ENCODE measurements around the gene ADCK1. TPM values are rescaled to one million over a fixed set of nuclear protein-coding genes. Genes with fewer than 3 reads are reported as not detected.
A peak's percentile ranks its signal among the peaks of the same experiment; 100 is the strongest.

The ADCK1 gene, protein sequence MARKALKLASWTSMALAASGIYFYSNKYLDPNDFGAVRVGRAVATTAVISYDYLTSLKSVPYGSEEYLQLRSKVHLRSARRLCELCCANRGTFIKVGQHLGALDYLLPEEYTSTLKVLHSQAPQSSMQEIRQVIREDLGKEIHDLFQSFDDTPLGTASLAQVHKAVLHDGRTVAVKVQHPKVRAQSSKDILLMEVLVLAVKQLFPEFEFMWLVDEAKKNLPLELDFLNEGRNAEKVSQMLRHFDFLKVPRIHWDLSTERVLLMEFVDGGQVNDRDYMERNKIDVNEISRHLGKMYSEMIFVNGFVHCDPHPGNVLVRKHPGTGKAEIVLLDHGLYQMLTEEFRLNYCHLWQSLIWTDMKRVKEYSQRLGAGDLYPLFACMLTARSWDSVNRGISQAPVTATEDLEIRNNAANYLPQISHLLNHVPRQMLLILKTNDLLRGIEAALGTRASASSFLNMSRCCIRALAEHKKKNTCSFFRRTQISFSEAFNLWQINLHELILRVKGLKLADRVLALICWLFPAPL
- 1 to 10 TPM; 4.4 to 9.4 (median 7.5) TPM for total RNA-seq

DNA sequence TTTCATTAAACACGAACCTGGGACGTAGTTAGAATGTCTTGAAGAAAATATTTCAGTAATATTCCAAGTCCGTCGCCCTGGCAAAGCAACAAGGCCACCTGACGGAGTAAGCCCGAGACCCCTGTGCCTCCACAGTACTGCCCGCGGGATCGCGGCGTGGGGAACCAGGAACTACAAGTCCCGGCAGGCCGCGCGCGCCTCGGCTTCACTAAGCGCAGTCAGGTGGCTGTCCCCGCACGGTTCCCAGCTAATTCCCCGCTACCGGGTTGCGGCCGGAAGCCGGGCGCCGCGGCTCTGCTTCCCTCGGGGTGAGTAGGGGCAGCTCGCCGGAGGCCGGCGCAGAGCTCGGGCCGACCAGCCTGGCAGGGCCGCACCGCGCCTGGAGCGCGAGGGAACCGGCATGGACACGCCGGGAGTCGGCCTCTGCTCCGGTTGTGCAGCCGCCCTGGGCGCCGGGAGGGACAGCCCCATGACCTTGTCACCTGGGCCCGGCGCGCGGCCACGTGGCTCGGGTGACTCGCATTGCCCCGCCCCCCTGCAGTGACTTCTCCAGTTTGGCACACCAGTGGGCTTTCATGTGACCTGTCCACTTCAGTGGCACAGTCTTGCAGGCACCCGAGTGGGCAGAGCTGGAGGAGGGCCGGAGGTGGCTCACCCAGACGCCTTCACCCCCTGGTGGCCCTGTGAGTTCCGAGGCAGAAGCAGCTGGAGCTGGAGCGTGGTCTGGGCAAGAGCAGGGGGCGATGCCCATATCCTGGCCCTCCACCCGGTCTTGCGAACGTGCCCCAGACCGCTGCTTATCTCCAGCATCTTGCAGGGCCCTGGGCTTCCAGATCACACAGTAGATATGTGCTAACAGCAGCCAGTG lies at the start of gene ADCK1:
TSS of gene ADCK1 (plus strand) at position 247 of the 868 bp plus-strand sequence. CDS start 18,870 bp downstream, outside the sequence.
- TF ChIP-seq EP300 (IDR thresholded peaks at IDR 0.05), result peak in 1 of 2 donors; percentile 67
- TF ChIP-seq POLR2A (IDR thresholded peaks at IDR 0.05), result peak in 1 of 2 donors; percentile 40
- TF ChIP-seq, protein P1, sequence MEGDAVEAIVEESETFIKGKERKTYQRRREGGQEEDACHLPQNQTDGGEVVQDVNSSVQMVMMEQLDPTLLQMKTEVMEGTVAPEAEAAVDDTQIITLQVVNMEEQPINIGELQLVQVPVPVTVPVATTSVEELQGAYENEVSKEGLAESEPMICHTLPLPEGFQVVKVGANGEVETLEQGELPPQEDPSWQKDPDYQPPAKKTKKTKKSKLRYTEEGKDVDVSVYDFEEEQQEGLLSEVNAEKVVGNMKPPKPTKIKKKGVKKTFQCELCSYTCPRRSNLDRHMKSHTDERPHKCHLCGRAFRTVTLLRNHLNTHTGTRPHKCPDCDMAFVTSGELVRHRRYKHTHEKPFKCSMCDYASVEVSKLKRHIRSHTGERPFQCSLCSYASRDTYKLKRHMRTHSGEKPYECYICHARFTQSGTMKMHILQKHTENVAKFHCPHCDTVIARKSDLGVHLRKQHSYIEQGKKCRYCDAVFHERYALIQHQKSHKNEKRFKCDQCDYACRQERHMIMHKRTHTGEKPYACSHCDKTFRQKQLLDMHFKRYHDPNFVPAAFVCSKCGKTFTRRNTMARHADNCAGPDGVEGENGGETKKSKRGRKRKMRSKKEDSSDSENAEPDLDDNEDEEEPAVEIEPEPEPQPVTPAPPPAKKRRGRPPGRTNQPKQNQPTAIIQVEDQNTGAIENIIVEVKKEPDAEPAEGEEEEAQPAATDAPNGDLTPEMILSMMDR (IDR thresholded peaks at IDR 0.05), result peak in 4 of 5 experiments; percentile 19 to 49 (median 39)
- Histone ChIP-seq H3K36me3 (no peaks in the 10 kb centered on the region), H3K27ac (peak within 1 kb of the TSS; percentile 73 to 87 (median 79)), H3K4me3 (peak within 1 kb of the TSS; percentile 67 to 92 (median 75)), H3K4me1 (peaks cover 0 to 11% (median 0%) of the 10 kb centered on the region in 4 donors), H3K27me3 (no peaks in the 10 kb centered on the region), H3K9me3 (no peaks in the 10 kb centered on the region)
- 1% methylated on average over 22 to 46 of the region's 66 CpGs for WGBS, 2 donors
- peak; percentile 80 for DNase-seq (ENCODE audit: low spot score in 2 of 2)

GRCh38 chr14:77752266-77752665 lies 47.6 kb upstream of the ADCK1 start:
- Histone ChIP-seq H3K4me1 (peaks cover 0 to 25% (median 1%) of the 10 kb centered on the region in 4 donors), H3K4me3 (no peak overlapping the region), H3K27ac (no peak overlapping the region), H3K36me3 (peaks cover 0 to 85% (median 0%) of the 10 kb centered on the region in 3 donors), H3K27me3 (no peaks in the 10 kb centered on the region), H3K9me3 (no peaks in the 10 kb centered on the region)
- WGBS, 2 donors, result 94 to 98% methylated on average over 2 of the region's 2 CpGs
- TF ChIP-seq EP300 (IDR thresholded peaks at IDR 0.05) (no peak), POLR2A (IDR thresholded peaks at IDR 0.05) (no peak)
- TF ChIP-seq, protein P1 (IDR thresholded peaks at IDR 0.05), result no peak
- no peak for DNase-seq (ENCODE audit: low spot score in 2 of 2)

- no peak overlapping the region for H3K27ac ChIP-seq
- TF ChIP-seq POLR2A (IDR thresholded peaks at IDR 0.05) (no peak), EP300 (IDR thresholded peaks at IDR 0.05) (no peak)
- TF ChIP-seq, protein P1 (IDR thresholded peaks at IDR 0.05), result no peak
- H3K4me3 ChIP-seq, result no peak overlapping the region
- peaks cover 0 to 78% (median 0%) of the 10 kb centered on the region in 3 donors for H3K36me3 ChIP-seq
- H3K4me1 ChIP-seq, result peaks cover 0 to 32% (median 3%) of the 10 kb centered on the region in 4 donors
- no peaks in the 10 kb centered on the region for H3K9me3 ChIP-seq
- DNase-seq (ENCODE audit: low spot score in 2 of 2), result no peak
- 74 to 79% methylated on average over 3 of the region's 3 CpGs for WGBS, 2 donors
- H3K27me3 ChIP-seq, result no peaks in the 10 kb centered on the region
These were observed 47.0 kb upstream of the ADCK1 start for GRCh38 chr14:77752799-77753516.

GRCh38 chr14:77760381-77761204 lies 39.3 kb upstream of the ADCK1 start, which contains the start of gene SNW1:
TSS of gene SNW1 (minus strand) at chr14:77761156. CDS start at chr14:77761127, 29 bp downstream.
- Histone ChIP-seq H3K9me3 (no peaks in the 10 kb centered on the region), H3K36me3 (peaks cover 0 to 9% (median 0%) of the 10 kb centered on the region in 3 donors), H3K4me1 (peaks cover 0 to 44% (median 15%) of the 10 kb centered on the region in 4 donors), H3K4me3 (peak within 1 kb of the TSS; percentile 72 to 98 (median 84)), H3K27me3 (no peaks in the 10 kb centered on the region), H3K27ac (peak within 1 kb of the TSS; percentile 91 to 96 (median 94))
- peak; percentile 87 for DNase-seq (ENCODE audit: low spot score in 2 of 2)
- TF ChIP-seq, protein P1 (IDR thresholded peaks at IDR 0.05), result no peak
- TF ChIP-seq POLR2A (IDR thresholded peaks at IDR 0.05) (peak; percentile 70 to 78), EP300 (IDR thresholded peaks at IDR 0.05) (peak; percentile 67 to 95)
- 0 to 1% methylated on average over 39 to 60 of the region's 60 CpGs for WGBS, 2 donors
